GM19023 (cell line): ENCODE results near the gene GTF2I.
A peak's percentile ranks its signal among the peaks of the same experiment; 100 is the strongest.
"Not testable (repeated sequence)": the region's sequence is repeated elsewhere in the genome, so short reads cannot be mapped to it uniquely, and the experiment has no call there.

ENCODE experiments used
- ATAC-seq: cut with Tn5 transposase; IDR thresholded peaks from one replicate; pipeline ENCODE4 v1.9.1; 2021; ENCODE audit warnings: mild to moderate bottlenecking, moderate library complexity; ENCODE audit not compliant: unreplicated experiment

Gene GTF2I

DNA sequence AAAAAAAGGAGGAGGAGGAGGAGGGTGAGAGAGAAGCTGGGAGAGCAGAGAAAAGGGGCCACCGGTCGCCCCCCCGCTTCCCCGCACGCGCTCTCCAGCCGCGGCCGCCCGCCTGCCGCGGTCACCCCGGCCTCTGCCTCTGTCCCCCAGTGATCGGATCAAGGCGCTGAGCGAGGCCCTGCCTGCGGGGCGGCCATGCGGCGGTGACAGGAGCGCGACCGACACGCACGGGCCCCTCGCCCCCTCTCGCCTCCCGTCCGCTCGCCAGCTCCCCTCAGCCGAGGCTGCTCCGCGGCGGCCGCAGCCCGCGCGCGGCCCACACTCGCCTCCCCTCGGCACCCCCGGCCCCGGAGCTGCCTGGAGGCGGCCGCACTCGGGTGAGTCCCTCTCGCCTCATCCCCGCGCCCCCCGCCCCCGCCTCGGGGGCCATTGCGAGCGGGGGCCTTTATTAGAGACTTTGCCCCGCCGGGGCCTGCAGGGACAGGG lies at the start of gene GTF2I:
Gene GTF2I (plus strand): TSS at position 27 of the 486 bp plus-strand sequence. CDS start 31,411 bp downstream, outside the sequence.
- peak; percentile 24 for ATAC-seq

DNA sequence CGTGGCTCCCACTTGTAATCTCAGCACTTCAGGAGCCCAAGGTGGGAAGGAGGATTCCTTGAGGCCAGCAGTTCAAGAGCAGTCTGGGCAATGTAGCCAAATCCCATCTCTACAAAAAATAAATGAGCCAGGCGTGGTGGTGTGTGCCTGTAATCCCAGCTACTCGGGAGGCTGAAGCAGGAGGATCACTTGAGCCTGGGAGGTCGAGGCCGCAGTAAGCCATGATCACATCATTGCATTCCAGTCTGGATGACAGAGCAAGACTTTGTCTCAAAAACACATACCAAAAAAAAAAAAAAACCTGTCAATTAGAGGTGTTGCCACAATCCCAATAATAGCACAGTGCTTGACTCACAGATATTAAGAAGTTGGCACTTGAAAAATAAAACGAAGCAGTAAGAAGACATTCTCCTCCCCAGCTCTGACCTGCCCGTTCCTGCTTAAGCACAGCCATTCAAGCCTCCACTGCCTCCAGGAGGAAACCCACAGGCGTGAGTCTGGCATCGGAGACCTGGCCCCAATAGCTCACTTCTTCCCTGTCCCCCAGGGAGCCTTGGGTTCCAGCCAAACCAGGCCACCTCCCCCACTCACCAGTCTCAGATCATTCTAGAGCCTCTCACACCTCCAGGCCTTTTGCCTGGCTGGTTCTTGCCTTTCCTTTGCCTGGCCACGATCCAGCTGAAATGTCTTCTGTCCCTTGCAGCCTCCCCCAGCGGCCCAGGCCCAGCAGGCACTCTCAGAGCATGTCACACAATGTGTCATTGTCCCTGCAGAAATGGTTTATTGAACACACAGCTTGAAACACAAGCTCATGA lies 45.3 kb upstream of the GTF2I start:
- ATAC-seq: no peak

DNA sequence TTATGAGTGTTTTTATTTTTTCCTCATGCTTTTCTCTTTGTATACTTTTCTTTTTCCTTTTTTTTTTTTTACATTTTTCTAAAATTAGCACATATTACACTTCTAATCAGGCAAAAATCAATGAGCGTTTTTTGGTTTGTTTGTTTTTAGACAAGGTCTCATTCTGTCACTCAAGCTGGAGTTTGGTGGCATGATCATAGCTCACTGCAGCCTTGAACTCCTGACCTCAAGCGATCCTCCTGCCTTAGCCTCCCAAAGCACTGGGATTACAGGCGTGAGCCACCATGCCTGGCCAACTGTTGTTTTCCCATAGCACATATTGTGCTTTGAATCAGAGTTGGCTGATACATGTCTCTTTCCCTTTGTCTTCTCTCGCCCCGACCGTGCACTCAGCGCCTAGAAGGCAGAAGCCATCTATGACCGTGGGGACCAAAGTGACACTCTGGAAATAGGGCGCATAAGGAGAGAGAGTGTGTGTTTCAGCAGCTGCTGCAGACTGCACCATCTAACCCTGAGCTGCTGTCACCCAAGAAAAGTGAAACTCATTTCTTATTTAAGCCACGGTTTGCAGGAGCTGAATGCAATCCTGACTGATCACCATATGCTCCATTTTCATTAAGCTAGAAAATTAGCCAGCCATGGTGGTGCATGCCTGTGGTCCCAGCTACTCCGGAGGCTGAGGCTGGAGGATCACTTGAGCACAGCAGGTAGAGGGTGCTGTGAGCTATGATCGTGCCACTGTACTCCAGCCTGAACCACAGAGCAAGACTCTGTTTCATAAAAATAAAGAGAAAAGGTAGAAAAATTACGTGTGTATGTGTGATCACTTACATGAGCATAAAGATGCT lies 41.4 kb upstream of the GTF2I start:
- no peak for ATAC-seq

DNA sequence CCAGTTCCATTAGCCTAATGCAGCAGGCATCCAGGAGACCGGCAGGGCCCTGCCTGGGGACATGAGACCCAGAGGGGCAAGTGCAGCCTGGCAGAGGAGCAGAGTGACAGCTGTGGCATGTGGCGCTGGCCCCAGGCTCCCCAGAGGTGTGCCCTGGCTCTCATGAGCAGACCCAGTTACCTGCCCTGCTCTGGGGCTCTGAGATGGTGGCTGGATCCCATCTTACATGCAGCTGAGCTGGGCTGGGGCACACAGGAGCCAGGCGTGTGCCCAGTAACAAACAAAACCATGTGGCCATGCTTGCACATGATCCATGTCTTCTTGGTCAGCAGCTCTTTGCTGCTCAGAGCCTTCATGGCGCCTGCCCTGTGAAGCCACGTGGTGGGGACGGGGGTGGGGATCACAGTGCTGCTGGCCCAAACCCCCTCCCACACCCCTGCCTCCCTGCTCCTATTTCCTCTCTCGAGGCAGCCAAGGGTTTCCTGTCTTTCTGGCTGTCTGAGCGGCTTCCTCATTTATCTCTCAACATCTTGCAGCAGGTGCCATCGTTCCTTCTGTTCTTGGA lies 40.3 kb upstream of the GTF2I start:
- ATAC-seq: no peak

DNA sequence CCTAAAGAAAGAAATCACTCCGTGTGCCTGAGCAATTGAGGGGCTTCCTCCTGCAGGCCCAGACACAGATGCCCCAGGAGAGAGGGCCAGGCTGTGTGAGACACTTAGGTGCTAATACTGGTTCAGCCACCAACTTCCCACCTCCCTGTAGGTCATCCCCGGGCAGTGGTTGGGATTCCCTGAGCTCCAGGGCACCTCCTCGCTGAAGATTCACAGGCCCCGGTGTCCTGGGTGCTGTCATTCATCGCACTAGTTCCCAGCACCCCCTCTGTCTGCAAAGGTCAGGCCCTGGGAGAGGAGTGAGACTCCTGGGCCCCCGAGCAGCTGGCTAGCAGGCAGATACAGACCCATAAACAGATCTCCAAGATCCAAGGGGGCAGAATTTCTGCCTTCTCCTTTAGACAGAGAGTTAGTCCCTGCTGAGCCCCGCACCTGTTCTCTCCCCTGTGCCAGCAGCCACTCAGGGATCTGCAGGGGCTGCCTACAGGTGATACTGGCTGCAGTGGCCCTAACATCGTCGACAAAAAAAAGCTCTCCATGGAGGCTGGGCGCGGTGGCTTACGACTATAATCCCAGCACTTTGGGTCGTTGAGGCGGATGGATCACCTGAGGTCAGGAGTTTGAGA lies 38.2 kb upstream of the GTF2I start:
- no peak for ATAC-seq

DNA sequence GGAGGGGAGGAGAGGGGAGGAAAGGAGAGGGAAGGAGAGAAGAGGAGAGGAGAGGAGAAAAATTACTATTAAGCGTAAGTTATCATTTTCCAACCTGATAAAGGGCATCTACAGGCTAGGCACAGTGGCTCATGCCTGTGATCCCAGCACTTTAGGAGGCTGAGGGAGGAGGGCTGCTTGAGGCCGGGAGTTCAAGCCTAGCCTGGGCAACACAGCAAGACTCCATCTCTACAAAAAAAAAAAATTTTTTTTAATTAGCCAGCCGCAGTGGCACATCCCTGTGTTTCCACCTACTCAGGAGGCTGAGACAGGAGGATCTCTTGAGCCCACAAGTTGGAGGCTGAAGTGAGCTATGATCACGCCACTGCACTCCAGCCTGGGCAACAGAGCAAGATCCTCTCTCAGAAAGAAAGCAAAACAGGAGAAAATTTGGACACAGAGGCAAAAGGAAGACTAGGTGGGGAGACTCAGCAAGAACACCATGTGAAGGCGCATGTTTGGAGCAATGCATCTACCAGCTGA lies 35.2 kb upstream of the GTF2I start:
- ATAC-seq: no peak

DNA sequence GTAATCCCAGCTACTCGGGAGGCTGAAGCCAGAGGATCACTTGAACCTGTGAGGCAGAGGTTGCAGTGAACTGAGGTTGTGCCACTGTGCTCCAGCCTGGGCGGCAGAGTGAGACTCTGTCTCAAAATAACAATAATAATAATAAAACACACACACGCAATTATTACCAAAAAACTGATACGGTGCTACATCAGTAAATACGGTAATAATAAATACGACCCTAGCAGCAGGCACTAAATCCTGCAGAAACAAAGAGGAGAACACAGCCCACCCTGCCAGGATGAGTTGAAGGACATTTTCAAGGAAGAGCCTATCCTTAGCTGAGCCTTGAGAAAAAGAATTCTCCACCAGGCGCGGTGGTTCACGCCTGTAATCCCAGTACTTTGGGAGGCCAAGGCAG lies 34.4 kb upstream of the GTF2I start:
- ATAC-seq: no peak

DNA sequence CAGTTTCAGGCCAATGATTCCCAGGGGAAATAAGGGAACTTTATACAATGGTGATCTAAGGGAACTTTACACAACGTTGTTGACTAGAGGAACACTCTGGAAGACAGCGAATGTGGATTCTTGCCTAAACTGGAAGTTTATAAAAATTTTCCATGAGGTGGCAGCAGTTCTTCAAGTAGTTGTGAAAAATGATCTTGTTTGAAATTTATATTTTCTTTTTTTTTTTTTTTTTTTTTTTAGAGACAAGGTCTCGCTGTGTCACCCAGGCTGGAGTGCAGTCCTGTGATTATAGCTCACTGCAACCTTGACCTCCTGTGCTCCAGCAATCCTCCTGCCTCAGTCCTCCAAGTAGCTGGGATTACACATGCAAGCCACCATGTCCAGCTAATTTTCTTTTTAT lies 32.1 kb upstream of the GTF2I start:
- no peak for ATAC-seq

DNA sequence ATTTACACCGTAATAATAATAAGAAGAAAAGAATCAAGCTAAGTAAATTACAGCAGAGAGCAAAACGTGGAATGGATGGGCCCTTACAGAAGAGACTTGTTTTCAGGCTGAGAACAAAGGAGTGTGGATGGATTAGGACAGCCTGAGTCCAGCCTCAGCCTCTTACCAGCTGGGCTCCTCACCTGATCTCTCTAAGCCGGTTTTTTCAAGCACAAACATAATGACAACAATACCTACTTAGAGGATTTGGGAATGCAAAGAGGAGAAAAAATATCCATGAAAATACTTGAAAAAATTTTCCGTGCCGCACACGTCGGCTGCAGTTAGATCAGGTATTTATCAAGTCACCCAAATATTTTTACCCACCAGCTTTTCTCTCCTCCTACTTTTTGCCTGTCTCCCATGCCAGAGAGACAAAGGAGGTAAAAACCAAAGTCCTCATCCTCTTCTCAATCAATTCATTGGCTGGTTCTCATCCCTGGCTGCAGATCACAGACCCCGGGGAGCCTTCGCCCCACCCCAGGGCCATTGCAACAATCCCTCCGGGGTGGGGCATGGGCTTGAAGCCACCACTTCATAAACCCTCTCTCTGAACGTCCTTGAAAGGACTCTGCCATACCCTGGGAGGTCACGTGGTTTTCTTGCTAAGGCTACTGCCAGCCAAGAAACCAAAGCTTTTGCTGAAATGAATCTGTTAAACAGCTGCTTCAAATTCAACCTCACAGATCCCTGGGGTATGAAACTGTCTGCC lies 29.7 kb upstream of the GTF2I start:
- no peak for ATAC-seq

DNA sequence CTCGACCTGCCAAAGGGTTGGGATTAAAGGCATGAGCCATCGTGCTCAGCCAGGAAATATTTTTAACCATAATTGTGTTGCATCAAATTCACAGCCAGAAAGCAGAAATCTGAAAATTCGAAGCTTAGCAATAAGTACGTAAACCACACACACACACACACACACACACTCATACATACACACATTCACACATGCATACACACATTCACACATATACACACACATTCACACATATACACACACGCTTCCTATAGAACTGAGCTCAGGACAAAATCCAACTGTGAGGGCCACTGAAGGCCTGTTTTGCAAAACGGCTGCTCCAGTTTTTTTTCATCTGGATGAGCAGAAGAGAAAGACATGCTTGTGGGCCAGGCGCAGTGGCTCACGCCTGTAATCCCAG lies 25.0 kb upstream of the GTF2I start:
- ATAC-seq: no peak

DNA sequence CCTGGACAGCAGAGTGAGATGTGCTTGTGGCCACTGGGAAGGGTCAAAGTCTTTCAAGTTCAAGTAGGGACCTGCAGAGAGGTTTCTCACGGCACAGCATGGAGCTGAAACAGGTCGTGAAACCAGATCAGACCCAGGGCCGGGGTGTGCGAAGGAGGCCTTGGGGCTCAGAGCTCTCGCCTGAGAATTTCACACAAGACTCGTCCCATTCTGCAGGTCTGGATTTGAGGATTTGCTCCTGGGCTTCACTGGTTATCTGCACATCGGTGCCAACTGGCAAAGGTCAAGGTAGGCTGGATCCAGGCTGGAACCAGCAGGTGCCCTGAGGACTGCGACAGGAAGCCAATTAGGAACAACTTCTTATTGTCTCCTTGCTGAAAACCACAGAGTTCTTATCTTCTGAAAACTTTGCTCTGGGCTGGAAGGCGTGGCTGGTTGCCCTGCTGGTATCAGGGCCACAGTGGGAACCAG lies 24.0 kb upstream of the GTF2I start:
- no peak for ATAC-seq

DNA sequence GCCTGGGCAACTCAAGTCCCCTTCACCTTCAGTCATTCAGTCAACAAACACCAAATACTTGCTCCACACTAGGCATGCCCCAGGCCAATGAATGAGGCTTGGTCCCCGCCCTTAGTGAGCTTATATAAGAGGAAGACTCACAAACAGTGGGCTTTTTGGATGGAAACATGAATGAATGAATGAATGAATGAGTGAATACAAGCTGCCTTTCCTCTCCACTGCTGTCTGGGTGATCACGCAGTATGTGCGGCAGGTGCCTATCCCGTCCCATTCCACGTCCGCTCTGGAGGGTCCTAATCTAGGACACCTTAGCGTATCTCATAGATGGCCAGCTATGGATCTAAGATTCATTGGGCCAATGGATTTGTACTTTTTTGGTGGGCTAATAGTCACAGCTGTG lies 19.8 kb upstream of the GTF2I start:
- ATAC-seq: no peak

DNA sequence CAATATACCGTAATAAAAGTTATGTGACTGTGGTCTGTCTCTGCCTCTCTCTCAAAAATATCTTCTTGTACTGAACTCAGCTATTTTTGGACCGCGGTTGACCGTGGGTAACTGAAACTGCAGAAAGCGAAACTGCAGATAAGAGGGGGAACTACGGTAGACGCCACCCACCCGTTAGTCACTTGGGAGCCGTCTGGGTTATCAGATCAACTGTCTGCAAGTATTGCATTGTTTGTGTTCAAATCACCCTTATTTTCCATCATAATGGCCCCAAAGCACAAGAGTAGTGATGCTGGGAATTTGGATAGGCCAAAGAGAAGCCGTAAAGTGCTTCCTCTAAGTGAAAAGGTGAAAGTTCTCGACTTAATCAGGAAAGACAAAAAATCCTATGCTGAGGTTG lies 7.5 kb upstream of the GTF2I start:
- peak; percentile 78 for ATAC-seq

DNA sequence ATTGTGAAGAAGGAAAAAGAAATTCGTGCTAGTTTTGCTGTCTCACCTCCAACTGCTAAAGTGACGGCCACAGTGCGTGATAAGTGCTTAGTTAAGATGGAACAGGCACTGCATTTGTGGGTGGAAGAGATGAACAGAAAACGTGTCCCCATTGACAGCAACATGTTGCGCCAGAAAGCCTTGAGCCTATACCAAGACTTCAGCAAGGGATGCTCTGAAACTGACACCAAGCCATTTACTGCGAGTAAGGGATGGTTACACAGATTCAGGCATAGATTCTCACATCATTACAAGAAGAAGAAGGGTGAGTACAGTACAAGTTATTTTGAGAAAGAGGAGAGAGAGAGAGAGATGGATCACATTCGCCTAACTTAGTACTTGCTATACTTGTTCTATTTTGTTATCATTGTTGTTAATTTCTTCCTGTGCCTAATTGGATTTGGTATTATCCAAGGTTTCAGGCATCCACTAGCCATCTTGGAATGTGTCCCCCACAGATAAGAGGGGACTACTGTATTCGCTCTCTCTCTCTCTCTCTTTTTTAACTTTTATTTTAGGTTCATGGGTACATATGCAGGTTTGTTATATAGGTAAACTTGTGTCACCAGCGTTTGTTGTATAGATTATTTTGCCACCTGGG lies 6.9 kb upstream of the GTF2I start:
- ATAC-seq: peak; percentile 70

DNA sequence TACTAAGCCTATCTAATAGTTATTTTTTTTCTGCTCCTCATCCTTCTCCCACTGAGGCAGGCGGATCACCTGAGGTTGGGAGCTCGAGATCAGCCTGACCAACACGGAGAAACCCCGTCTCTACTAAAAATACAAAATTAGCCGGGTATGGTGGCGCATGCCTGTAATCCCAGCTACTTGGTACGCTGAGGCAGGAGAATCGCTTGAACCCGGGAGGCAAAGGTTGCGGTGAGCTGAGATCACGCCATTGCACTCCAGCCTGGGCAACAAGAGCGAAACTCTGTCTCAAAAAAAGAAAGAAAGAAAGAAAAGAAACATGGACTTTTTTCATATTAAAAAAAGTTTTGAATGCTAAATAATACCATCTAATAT lies 6.4 kb upstream of the GTF2I start:
- ATAC-seq: not testable (repeated sequence)

DNA sequence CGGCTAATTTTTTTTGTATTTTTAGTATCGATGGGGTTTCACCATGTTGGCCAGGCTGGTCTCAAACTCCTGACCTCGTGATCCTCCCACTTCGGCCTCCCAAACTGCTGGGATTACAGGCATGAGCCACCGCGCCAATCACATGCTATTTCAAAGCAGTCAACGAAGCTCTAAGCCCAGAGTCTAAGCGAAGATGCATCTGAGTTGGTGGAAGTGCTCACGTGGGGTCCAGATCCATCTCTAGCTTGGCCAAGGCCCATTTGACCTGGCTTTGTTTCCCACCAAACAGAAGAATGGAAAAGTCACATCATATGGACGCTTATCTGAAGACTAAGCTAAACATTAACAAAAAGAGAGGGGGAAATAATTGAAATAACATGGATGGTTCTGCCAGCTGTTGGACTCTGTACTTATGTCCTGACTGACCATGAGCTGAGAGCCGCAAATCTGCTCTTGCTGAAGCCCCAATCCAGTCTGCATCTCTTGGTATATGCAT lies 3.8 kb upstream of the GTF2I start:
- ATAC-seq: no peak

DNA sequence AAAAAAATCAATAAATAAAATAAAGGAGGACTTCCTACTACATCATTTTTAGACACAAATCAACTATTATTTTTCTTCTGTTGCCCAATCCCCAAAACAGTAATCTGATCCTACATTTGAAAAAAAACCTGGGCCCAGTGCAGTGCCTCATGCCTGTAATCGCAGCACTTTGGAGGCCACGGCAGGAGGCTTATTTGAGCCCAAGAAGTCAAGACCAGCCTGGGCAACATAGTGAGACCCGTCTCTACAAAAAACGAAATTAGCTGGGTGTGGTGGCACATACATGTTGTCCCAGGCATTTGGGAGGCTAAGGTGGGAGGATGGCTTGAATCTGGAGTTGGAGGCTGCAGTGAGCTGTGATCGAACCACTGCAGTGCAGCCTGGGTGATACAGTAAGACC lies 2.7 kb upstream of the GTF2I start:
- no peak for ATAC-seq

DNA sequence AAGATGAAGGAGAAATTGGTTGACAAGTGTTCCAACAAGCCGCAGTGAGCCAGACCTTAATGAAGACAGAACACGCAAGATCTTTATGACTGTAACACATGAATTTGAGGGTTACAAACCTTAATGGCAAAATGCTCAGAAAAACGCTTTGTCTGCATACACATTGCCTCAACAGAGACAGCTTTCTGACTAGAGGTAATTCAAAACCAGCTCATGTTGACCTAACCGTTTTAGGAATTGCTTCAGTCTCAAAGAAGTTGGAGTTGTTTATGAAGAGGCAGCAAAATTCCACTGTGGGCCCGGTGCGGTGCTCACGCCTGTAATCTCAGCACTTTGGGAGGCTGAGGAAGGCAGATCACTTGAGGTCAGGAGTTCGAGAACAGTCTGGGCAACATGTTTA lies 2.2 kb upstream of the GTF2I start:
- ATAC-seq: no peak

DNA sequence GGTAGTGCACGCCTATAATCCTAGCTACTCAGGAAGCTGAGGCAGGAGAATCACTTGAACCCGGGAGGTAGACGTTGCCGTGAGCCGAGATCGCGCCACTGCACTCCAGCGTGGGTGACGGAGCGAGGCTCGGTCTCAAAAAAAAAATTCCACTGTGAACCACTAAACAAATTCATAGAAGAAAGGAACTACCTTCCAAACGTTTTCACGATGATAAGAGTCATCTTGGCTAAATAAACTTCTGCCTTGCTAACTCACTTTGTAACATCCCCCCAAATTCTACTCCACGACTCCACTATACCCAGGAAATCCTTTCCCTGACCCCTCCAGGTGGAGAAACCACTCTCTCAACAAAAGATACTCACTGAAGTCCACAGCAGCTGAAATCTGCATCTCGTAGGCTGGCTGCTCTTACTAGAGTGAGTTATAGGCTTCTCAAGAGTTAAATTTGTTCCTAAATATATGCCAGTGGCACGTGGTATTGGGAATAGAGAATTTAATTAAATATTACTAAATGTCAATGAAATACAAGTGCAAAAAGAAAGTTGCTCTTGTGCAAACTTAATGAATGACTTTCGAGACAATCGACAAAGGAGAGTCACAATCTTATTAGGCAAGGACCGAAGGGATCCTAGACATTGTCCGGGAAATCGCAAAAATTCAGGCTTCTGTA lies 1.6 kb upstream of the GTF2I start:
- ATAC-seq: no peak
